K562 (cell line): ENCODE results near the gene TRAK1. TPM values are rescaled to one million over a fixed set of nuclear protein-coding genes. Genes with fewer than 3 reads are reported as not detected.

Source experiments
- ATAC-seq: fragments of 200-7000 bp; cut with Tn5 transposase; 3 replicates; pipeline ENCODE4 v1.9.1; 2020; ENCODE audit warnings: moderate library complexity
- BruUV-seq: library from RNA; stranded (reverse); fragments of 400-500 nt; replicated peaks from 2 replicates; lab custom pipeline; 2021; lab: Mats Ljungman, UMichigan
- CTCF ChIA-PET: fragments of 300-600 bp; formaldehyde crosslinking; extraction: SDS; loops from one replicate; lab custom pipeline; 2021; ENCODE audit warnings: low intra/inter-chr PET ratio; lab: Yijun Ruan, JAX
- POLR2A ChIA-PET: fragments of 300-600, 350-650 bp; sonication (Branson Sonifier 250); formaldehyde crosslinking; extraction: SDS; loops from one replicate; lab custom pipeline; 2021; ENCODE audit warnings: antibody characterized with exemption, inconsistent platforms; lab: Yijun Ruan, JAX
- DNase-seq, 4 experiments: peaks; one replicate each; pipeline versions ENCODE4 v3.0.0 to v3.0.0-alpha.2; 2011 to 2018; ENCODE audit warnings: low spot score in 3 of 4, mixed read lengths in 3 of 4; ENCODE audit errors: extremely low read depth in 1 of 4
- FAIRE-seq: peaks from 2 replicates; lab custom pipeline; 2011; peaks lifted over from hg19 to GRCh38; lab: Jason Lieb, UNC
- H2AFZ ChIP-seq: 2 replicates; pipeline ENCODE4 v1.6.0; 2011; ENCODE audit warnings: low read depth, low read length, control low read depth, inconsistent platforms
- H3K27ac ChIP-seq: fragments of 200-600 bp; 3 replicates; pipeline ENCODE4 v1.8.0; 2011; ENCODE audit warnings: low read depth, mild to moderate bottlenecking, control low read depth, inconsistent platforms, low read length, moderate library complexity, mixed read lengths; ENCODE audit errors: extremely low read depth
- H3K27me3 ChIP-seq, 2 experiments: fragments of 300-600 bp in 1 of 2; 2 replicates in 1 of 2; 3 replicates in 1 of 2; pipeline versions ENCODE4 v1.6.0 to v1.8.0; 2011; ENCODE audit warnings: inconsistent platforms in 2 of 2, low read length in 2 of 2, mild to moderate bottlenecking in 1 of 2, mixed read lengths in 1 of 2, moderate library complexity in 1 of 2; ENCODE audit not compliant: control insufficient read depth in 2 of 2, insufficient read depth in 2 of 2
- H3K36me3 ChIP-seq: fragments of 300-600 bp; 3 replicates; pipeline ENCODE4 v1.8.0; 2011; ENCODE audit warnings: mild to moderate bottlenecking, low read length, inconsistent platforms; ENCODE audit not compliant: control insufficient read depth, insufficient read depth
- H3K4me1 ChIP-seq, 2 experiments: fragments of 200-600 bp in 1 of 2; replicated peaks in 1 of 2; 2 replicates in 1 of 2; 3 replicates in 1 of 2; pipeline versions ENCODE4 v1.5.1 to v1.8.0; 2011; ENCODE audit warnings: inconsistent platforms in 2 of 2, low read length in 2 of 2, mild to moderate bottlenecking in 1 of 2, mixed read lengths in 1 of 2, moderate library complexity in 1 of 2; ENCODE audit not compliant: control insufficient read depth in 2 of 2, insufficient read depth in 2 of 2
- H3K4me2 ChIP-seq: 2 replicates; pipeline ENCODE4 v1.6.1; 2011; ENCODE audit warnings: low read length, control low read depth, inconsistent platforms, mixed read lengths; ENCODE audit not compliant: insufficient read depth
- H3K4me3 ChIP-seq: fragments of 200-600 bp; sonication (generic), shearing (Covaris generic); 2 replicates; pipeline ENCODE4 v1.5.1; 2016; ENCODE audit warnings: control low read depth, inconsistent platforms
- H3K79me2 ChIP-seq: fragments of 200-600 bp; 3 replicates; pipeline ENCODE4 v1.8.0; 2011; ENCODE audit warnings: low read length, inconsistent platforms; ENCODE audit not compliant: control insufficient read depth, insufficient read depth
- H3K9ac ChIP-seq, 2 experiments: 2 replicates each; pipeline versions ENCODE4 v1.6.0 to v1.6.1; 2011; ENCODE audit warnings: low read depth in 2 of 2, low read length in 2 of 2, control low read depth in 1 of 2, inconsistent platforms in 1 of 2, mild to moderate bottlenecking in 1 of 2, mixed read lengths in 1 of 2; ENCODE audit not compliant: insufficient read depth in 1 of 2
- H3K9me1 ChIP-seq: one replicate; pipeline ENCODE4 v1.6.0; 2011; ENCODE audit warnings: inconsistent platforms, mild to moderate bottlenecking, low read length, moderate library complexity; ENCODE audit not compliant: control insufficient read depth, insufficient read depth
- H3K9me3 ChIP-seq: replicated peaks from 2 replicates; pipeline ENCODE4 v1.5.1; 2011; ENCODE audit warnings: low read depth, low read length, inconsistent platforms; ENCODE audit not compliant: control insufficient read depth, insufficient read depth
- H4K20me1 ChIP-seq: replicated peaks from 2 replicates; pipeline ENCODE4 v1.6.1; 2011; ENCODE audit warnings: low read length, inconsistent platforms, mixed read lengths; ENCODE audit not compliant: control insufficient read depth, insufficient read depth
- BCL6 ChIP-seq: fragments of 250-450 bp; sonication (Bioruptor Pico); IDR thresholded peaks from 2 replicates; pipeline ENCODE4 v1.4.0; 2020
- CSDE1 ChIP-seq, 2 experiments: fragments of 450-650 bp; IDR thresholded peaks; 2 replicates each; pipeline ENCODE4 v1.6.1; 2016; ENCODE audit warnings: mild to moderate bottlenecking in 1 of 2
- MBD1 ChIP-seq: fragments of 250-450 bp; sonication (Bioruptor Pico); IDR thresholded peaks from 2 replicates; pipeline ENCODE4 v1.8.0; 2022; ENCODE audit warnings: inconsistent platforms
- RFX5 ChIP-seq: IDR thresholded peaks from 2 replicates; pipeline ENCODE4 v1.6.1; 2011; ENCODE audit warnings: low read depth, mild to moderate bottlenecking, improper control_type of control experiment, low read length
- SIX5 ChIP-seq, 2 experiments: IDR thresholded peaks; 2 replicates each; pipeline ENCODE4 v1.6.1; 2011; ENCODE audit warnings: low read length in 2 of 2, borderline replicate concordance in 1 of 2, low read depth in 1 of 2, mild to moderate bottlenecking in 1 of 2, moderate library complexity in 1 of 2; ENCODE audit not compliant: insufficient read depth in 1 of 2
- SMAD2 ChIP-seq: fragments of 150-350 bp; IDR thresholded peaks from 2 replicates; pipeline ENCODE4 v1.6.1; 2014; ENCODE audit warnings: low read depth, mild to moderate bottlenecking, low read length
- SRSF7 ChIP-seq: fragments of 200-400 bp; formaldehyde crosslinking; optimal IDR thresholded peaks from 2 replicates; pipeline ENCODE3; 2017; ENCODE audit warnings: mild to moderate bottlenecking, low read depth, low read length
- WHSC1 ChIP-seq: IDR thresholded peaks from one replicate; pipeline ENCODE4 v1.6.1; 2012; ENCODE audit warnings: low read length, control low read depth, inconsistent platforms
- ZNF282 ChIP-seq: sonication (generic); formaldehyde crosslinking; IDR thresholded peaks from 2 replicates; pipeline ENCODE4 v1.8.1; 2023; ENCODE audit warnings: missing genetic modification reagents
- ZNF584 ChIP-seq: fragments of 200-800 bp; sonication (Bioruptor generic); IDR thresholded peaks from 2 replicates; pipeline ENCODE4 v1.6.1; 2016; ENCODE audit warnings: low read depth, mild to moderate bottlenecking, missing genetic modification characterization, missing compliant biosample characterization
- ZNF699 ChIP-seq: fragments of 250-450 bp; sonication (Bioruptor Pico); IDR thresholded peaks from 2 replicates; pipeline ENCODE4 v1.8.0; 2021; ENCODE audit warnings: mild to moderate bottlenecking, moderate library complexity; ENCODE audit not compliant: insufficient replicate concordance
- ZSCAN29 ChIP-seq: fragments of 450-650 bp; IDR thresholded peaks from 2 replicates; pipeline ENCODE4 v1.6.1; 2017
- WGBS: fragments of 100-300 bp; shearing (Covaris generic); methylation state at CpG from one replicate; pipeline ENCODE4 v1.1.6; 2016; ENCODE audit warnings: low coverage, mixed read lengths; ENCODE audit not compliant: insufficient coverage; ENCODE audit errors: missing lambda C conversion rate; 5-methylcytosine and 5-hydroxymethylcytosine counted together
- in situ Hi-C: fragments of 300-500 bp; cut with MboI; formaldehyde crosslinking; loops from 4 replicates; pipeline ENCODE4 v1.15.0; 2018; ENCODE audit warnings: inconsistent platforms, mixed read lengths
- intact Hi-C: fragments of 100-400 bp; cut with micrococcal nuclease; formaldehyde crosslinking; loops from 2 replicates; pipeline ENCODE4 v1.14.2; 2022
- polyA plus RNA-seq, 8 experiments: library from polyadenylated mRNA; depleted of rRNA in 4 of 8; stranded (reverse) in 5 of 8; unstranded in 3 of 8; fragments of >200 nt; fragmentation: Nextera tagmentation in 2 of 8; fragmentation: Illumina TruSeq in 1 of 8; extraction: Ambion mirVana in 2 of 8; extraction: Trizol in 1 of 8; gene quantifications; 2 replicates each; pipeline versions ENCODE4 v1.2.1 to v1.2.3, GENCODE V29; 2011 to 2014; ENCODE audit warnings: inconsistent platforms in 1 of 8, missing spikeins in 1 of 8
- total RNA-seq, 7 experiments: library from RNA; depleted of rRNA in 6 of 7; stranded (reverse); fragments of >200 nt in 6 of 7; fragmentation: Illumina TruSeq in 2 of 7; extraction: Trizol in 2 of 7; gene quantifications; 2 replicates each; pipeline versions ENCODE4 v1.2.1 to v1.2.3, GENCODE V29; 2011 to 2021; ENCODE audit warnings: low replicate concordance in 1 of 7
- TF ChIP-seq, protein P1 (sequence below), 2 experiments: fragments of 250-450 bp in 1 of 2; fragments of 450-650 bp in 1 of 2; sonication (Bioruptor Pico) in 1 of 2; IDR thresholded peaks; 2 replicates each; pipeline versions ENCODE4 v1.6.1 to v1.8.0; 2016 to 2021; ENCODE audit warnings: mild to moderate bottlenecking in 2 of 2, moderate library complexity in 2 of 2, missing compliant biosample characterization in 1 of 2, missing genetic modification characterization in 1 of 2

Gene TRAK1
- total and polyA plus RNA-seq, 9 of the 15 experiments (the other 6 are each of a cell fraction or from before 2014, with no cell fraction given), result 5.3 to 28.5 (median 17.5) TPM

GRCh38 chr3:42115215-42115614 is 24.1 kb downstream of the TRAK1 start:
- no peak for FAIRE-seq
- no TSS peak for BruUV-seq

More at GRCh38 chr3:42115215-42115614, 24.1 kb downstream of the TRAK1 start:
- Histone ChIP-seq H3K9ac (no peak overlapping the region), H3K27me3 (no peaks in the 10 kb centered on the region), H3K9me3 (no peaks in the 10 kb centered on the region), H3K4me3 (no peak overlapping the region), H3K4me2 (no peak overlapping the region), H3K9me1 (no peaks in the 10 kb centered on the region), H3K36me3 (0 out of 3 replicates have a peak, but pooled peaks cover 2% of the 10 kb centered on the region), H3K27ac (no peak overlapping the region), H3K4me1 (peaks cover 5 to 6% of the 10 kb centered on the region in 2 experiments; a peak in 4 of 5 replicates), H4K20me1 (peaks cover 19% of the 10 kb centered on the region; the same call in 1 of the 2 replicates), H3K79me2 (no peaks in the 10 kb centered on the region), H2AFZ (no peak overlapping the region)
- DNase-seq (no peak), ATAC-seq (no peak)
- in situ Hi-C loops (loop anchor here (5.0 to 25.0 kb wide), 2 partner anchors 102 to 428 kb away; no protein-coding TSS in a partner anchor), intact Hi-C loops (loop anchor here (5.0 to 10.0 kb wide), 3 partner anchors 223 to 420 kb away; no protein-coding TSS in a partner anchor)
- ChIA-PET POLR2A (no interaction called here), CTCF (no interaction called here)
- WGBS, result 83% methylated on average over 13 of the region's 13 CpGs
- no peak for TF ChIP-seq SIX5 (IDR thresholded peaks at IDR 0.05; ENCODE audit: borderline replicate concordance in 1 of 2, insufficient read depth in 1 of 2, low read depth in 1 of 2, low read length in 2 of 2)
- TF ChIP-seq BCL6 (CRISPR knock-in tag), result no peak
- TF ChIP-seq ZNF584 (CRISPR knock-in tag), result no peak
- TF ChIP-seq ZNF282 (CRISPR knock-in tag), result no peak
- no peak for TF ChIP-seq ZSCAN29
- TF ChIP-seq RFX5, result no peak
- TF ChIP-seq WHSC1, result no peak
- no peak for TF ChIP-seq CSDE1 (IDR thresholded peaks at IDR 0.05)
- TF ChIP-seq MBD1, result no peak
- TF ChIP-seq, protein P1, sequence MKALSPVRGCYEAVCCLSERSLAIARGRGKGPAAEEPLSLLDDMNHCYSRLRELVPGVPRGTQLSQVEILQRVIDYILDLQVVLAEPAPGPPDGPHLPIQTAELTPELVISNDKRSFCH (CRISPR knock-in tag; IDR thresholded peaks at IDR 0.05), result no peak
- TF ChIP-seq, protein P1 (tag; IDR thresholded peaks at IDR 0.05), result no peak
- no peak for TF ChIP-seq ZNF699
- TF ChIP-seq SMAD2, result no peak
- TF ChIP-seq SRSF7, result no peak
